Prostate gland (tissue), 2 donors: ENCODE measurements around the gene CD58.

Source experiments
- CTCF ChIP-seq, 4 experiments: fragments of 200-600 bp in 2 of 4; fragments of 450-650 bp in 2 of 4; sonication (generic) in 2 of 4; IDR thresholded peaks; 1 replicate in 3 of 4; 2 replicates in 1 of 4; pipeline ENCODE4 v1.5.1; 2016 to 2019; ENCODE audit warnings: antibody characterized with exemption in 4 of 4, mild to moderate bottlenecking in 2 of 4, moderate library complexity in 2 of 4
- POLR2A ChIP-seq: fragments of 450-650 bp; IDR thresholded peaks from one replicate; pipeline ENCODE4 v1.6.1; 2016; ENCODE audit warnings: antibody characterized with exemption, mild to moderate bottlenecking
- POLR2AphosphoS5 ChIP-seq: sonication (generic); formaldehyde crosslinking; IDR thresholded peaks from one replicate; pipeline ENCODE4 v1.6.1; 2017; ENCODE audit warnings: antibody characterized with exemption

- TF ChIP-seq CTCF (IDR thresholded peaks at IDR 0.05) (no peak), POLR2AphosphoS5 (no peak), POLR2A (no peak)
These were observed 75.3 kb downstream of the CD58 start for GRCh38 chr1:116495535-116495934.
